Epithelial cell of proximal tubule (primary cell): ENCODE data around the gene AKT1. TPM values are rescaled to one million over a fixed set of nuclear protein-coding genes. Genes with fewer than 3 reads are reported as not detected.

Experiments used
- DNase-seq: peaks from one replicate; pipeline ENCODE4 v3.0.0-alpha.2; 2011; ENCODE audit warnings: low read depth
- H3K4me3 ChIP-seq: 2 replicates; pipeline ENCODE4 v1.5.1; 2011; ENCODE audit warnings: low read depth, mild to moderate bottlenecking, low read length
- CTCF ChIP-seq: conservative IDR thresholded peaks from 2 replicates; pipeline ENCODE4 v1.5.1; 2012; ENCODE audit warnings: low read depth, mild to moderate bottlenecking, low read length
- total RNA-seq: library from RNA; depleted of rRNA; stranded (reverse); fragments of >200 nt; gene quantifications from 2 replicates; pipeline ENCODE4 v1.2.3, GENCODE V29; 2015

AKT1 gene
- total RNA-seq, 1 donor from 2014 or later: 162 TPM

GRCh38 chr14:104724407-104724980 lies 71.1 kb downstream of the AKT1 start:
- no peak for DNase-seq
- TF ChIP-seq CTCF: no peak
- peak overlapping the region; percentile 65 for H3K4me3 ChIP-seq

- no peak for DNase-seq
- TF ChIP-seq CTCF: peak; percentile 86
- peak within 1 kb of the TSS; percentile 65 for H3K4me3 ChIP-seq
Measured at GRCh38 chr14:104723651-104724406, 71.7 kb downstream of the AKT1 start, which contains the start of gene ADSS1. Gene ADSS1, plus strand, starts transcription at chr14:104724229. Its CDS starts 42 bp downstream, at chr14:104724271.

- peak overlapping the region; percentile 65 for H3K4me3 ChIP-seq
- no peak for TF ChIP-seq CTCF
- no peak for DNase-seq
Measured at GRCh38 chr14:104722938-104723650, 72.5 kb downstream of the AKT1 start.

GRCh38 chr14:104721505-104722431 lies 73.8 kb downstream of the AKT1 start:
- no peak overlapping the region for H3K4me3 ChIP-seq
- TF ChIP-seq CTCF: no peak
- no peak for DNase-seq

Other genes starting within 250 kb of the AKT1 start
- gene C14orf180, start 216.0 kb downstream of the AKT1 start, total RNA-seq: not detected in 2 replicates
- gene TMEM179, start 191.0 kb downstream of the AKT1 start, total RNA-seq: not detected in 2 replicates
- gene INF2, start 106.1 kb downstream of the AKT1 start, total RNA-seq: 100 and 130 TPM in 2 replicates
- 1.7 and 2.3 TPM in 2 replicates for gene ADSS1, start 71.5 kb downstream of the AKT1 start, total RNA-seq
- gene SIVA1, start 42.6 kb downstream of the AKT1 start, total RNA-seq: 298 and 558 TPM in 2 replicates
- 5.4 and 7.8 TPM in 2 replicates for gene ZBTB42, start 5.4 kb upstream of the AKT1 start, total RNA-seq
- 28.9 and 30.9 TPM in 2 replicates for gene CEP170B, start 69.5 kb upstream of the AKT1 start, total RNA-seq
- gene PLD4, start 129.1 kb upstream of the AKT1 start, total RNA-seq: not detected in 2 replicates
- 16.6 and 20.8 TPM in 2 replicates for gene AHNAK2, start 182.6 kb upstream of the AKT1 start, total RNA-seq
- gene CLBA1, start 190.0 kb upstream of the AKT1 start, total RNA-seq: 4.5 and 5.0 TPM in 2 replicates
- 46.9 and 78.7 TPM in 2 replicates for gene CDCA4, start 225.3 kb upstream of the AKT1 start, total RNA-seq